BLaER1 (cell line): ENCODE results near the gene RPS21.

Source experiments
- H3K27ac ChIP-seq: shearing (Covaris generic); formaldehyde crosslinking; 2 replicates; pipeline ENCODE4 v1.8.1; 2022
- H3K27me3 ChIP-seq: shearing (Covaris generic); formaldehyde crosslinking; 2 replicates; pipeline ENCODE4 v1.8.1; 2022
- H3K36me3 ChIP-seq: shearing (Covaris generic); formaldehyde crosslinking; 2 replicates; pipeline ENCODE4 v1.8.1; 2022
- H3K4me1 ChIP-seq: shearing (Covaris generic); formaldehyde crosslinking; 2 replicates; pipeline ENCODE4 v1.8.1; 2022
- H3K4me2 ChIP-seq: shearing (Covaris generic); formaldehyde crosslinking; 2 replicates; pipeline ENCODE4 v1.8.1; 2022
- H3K4me3 ChIP-seq: shearing (Covaris generic); formaldehyde crosslinking; 2 replicates; pipeline ENCODE4 v1.8.1; 2022
- H3K9ac ChIP-seq: shearing (Covaris generic); formaldehyde crosslinking; 2 replicates; pipeline ENCODE4 v1.8.1; 2022
- H3K9me3 ChIP-seq: shearing (Covaris generic); formaldehyde crosslinking; 2 replicates; pipeline ENCODE4 v1.8.1; 2022
- H4K20me1 ChIP-seq: shearing (Covaris generic); formaldehyde crosslinking; 2 replicates; pipeline ENCODE4 v1.8.1; 2022
- Cebpa-rat ChIP-seq: shearing (Covaris generic); IDR thresholded peaks from 2 replicates; pipeline ENCODE4 v1.8.1; 2022

The RPS21 gene

GRCh38 chr20:62358171-62359042 is 28.5 kb upstream of the RPS21 start:
- Histone ChIP-seq H3K4me1 (peaks cover 85% of the 10 kb centered on the region), H3K9me3 (no peaks in the 10 kb centered on the region), H4K20me1 (peaks cover 86% of the 10 kb centered on the region), H3K9ac (peak overlapping the region; percentile 65; the same call in 1 of the 2 replicates), H3K27me3 (peaks cover 8% of the 10 kb centered on the region; the same call in 1 of the 2 replicates), H3K4me3 (peak overlapping the region; percentile 51; the same call in 1 of the 2 replicates), H3K27ac (peak overlapping the region; percentile 61), H3K36me3 (peaks cover 13% of the 10 kb centered on the region; the same call in 1 of the 2 replicates), H3K4me2 (peak overlapping the region; percentile 87)
- TF ChIP-seq Cebpa-rat = no peak

DNA sequence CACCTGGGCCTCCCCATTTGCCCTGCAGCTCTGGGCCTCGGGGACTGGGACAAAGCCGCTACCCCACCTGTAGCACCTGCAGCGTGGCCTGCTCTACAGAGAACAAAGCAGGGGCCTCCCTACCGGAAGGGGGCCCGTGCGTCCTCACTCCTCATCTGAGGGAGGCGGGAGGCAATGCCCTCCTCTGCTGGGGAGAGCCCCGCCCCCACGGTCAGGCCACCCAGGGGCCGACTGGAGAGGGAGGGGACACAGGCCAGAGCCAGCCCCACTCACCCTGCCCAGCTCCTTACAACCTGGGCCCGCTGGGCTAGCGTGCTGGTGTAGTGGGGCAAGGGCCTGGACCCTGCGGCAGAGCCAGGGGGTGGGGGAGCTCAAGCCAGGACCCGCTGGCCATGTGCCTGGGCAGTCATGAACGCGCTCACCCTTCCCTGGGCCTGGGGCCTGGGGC is 27.8 kb upstream of the RPS21 start:
- Histone ChIP-seq H3K4me1 (peaks cover 88% of the 10 kb centered on the region), H3K9me3 (no peaks in the 10 kb centered on the region), H3K27ac (no peak overlapping the region), H3K27me3 (peaks cover 8% of the 10 kb centered on the region), H3K4me3 (no peak overlapping the region), H3K9ac (no peak overlapping the region), H4K20me1 (peaks cover 90% of the 10 kb centered on the region), H3K4me2 (peak overlapping the region; percentile 87), H3K36me3 (peaks cover 13% of the 10 kb centered on the region; the same call in 1 of the 2 replicates)
- no peak for TF ChIP-seq Cebpa-rat

DNA sequence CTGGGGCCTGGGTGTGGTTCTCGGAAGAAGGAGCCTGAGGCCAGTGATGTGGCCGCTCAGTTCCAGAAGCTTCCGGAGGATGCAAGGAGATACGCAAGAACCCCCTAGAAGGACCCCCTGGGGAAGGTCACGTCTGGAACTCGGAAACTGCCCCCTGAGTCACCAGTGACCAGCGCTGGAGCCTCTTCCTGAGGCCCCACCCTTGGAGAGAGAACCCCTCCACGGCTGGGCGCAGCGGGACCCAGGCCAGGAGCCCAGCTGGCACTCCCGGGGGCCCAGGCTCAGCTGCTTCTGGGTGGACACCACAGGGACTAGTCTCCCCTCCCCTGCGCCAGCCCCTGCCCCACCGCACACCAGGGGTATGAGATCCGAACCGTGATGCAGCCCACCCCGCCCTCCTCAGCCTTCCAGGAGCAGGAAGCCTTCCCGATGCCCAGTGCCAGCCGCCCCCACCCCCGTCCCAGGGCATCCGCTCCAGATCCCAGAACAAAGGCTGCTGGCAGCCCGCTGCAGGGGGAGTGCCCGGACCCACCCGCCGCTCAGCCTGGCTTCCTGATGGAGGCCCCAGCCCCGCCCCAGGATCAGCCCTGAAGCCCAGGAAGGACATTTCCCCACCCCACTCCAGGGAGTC is 27.3 kb upstream of the RPS21 start:
- peaks cover 13% of the 10 kb centered on the region; the same call in 1 of the 2 replicates for H3K36me3 ChIP-seq
- H3K9ac ChIP-seq = no peak overlapping the region
- TF ChIP-seq Cebpa-rat = no peak
- H3K4me3 ChIP-seq = no peak overlapping the region
- H3K9me3 ChIP-seq = no peaks in the 10 kb centered on the region
- H3K27ac ChIP-seq = no peak overlapping the region
- peaks cover 13% of the 10 kb centered on the region for H3K27me3 ChIP-seq
- peaks cover 89% of the 10 kb centered on the region for H3K4me1 ChIP-seq
- H3K4me2 ChIP-seq = peak overlapping the region; percentile 87
- peaks cover 91% of the 10 kb centered on the region for H4K20me1 ChIP-seq

DNA sequence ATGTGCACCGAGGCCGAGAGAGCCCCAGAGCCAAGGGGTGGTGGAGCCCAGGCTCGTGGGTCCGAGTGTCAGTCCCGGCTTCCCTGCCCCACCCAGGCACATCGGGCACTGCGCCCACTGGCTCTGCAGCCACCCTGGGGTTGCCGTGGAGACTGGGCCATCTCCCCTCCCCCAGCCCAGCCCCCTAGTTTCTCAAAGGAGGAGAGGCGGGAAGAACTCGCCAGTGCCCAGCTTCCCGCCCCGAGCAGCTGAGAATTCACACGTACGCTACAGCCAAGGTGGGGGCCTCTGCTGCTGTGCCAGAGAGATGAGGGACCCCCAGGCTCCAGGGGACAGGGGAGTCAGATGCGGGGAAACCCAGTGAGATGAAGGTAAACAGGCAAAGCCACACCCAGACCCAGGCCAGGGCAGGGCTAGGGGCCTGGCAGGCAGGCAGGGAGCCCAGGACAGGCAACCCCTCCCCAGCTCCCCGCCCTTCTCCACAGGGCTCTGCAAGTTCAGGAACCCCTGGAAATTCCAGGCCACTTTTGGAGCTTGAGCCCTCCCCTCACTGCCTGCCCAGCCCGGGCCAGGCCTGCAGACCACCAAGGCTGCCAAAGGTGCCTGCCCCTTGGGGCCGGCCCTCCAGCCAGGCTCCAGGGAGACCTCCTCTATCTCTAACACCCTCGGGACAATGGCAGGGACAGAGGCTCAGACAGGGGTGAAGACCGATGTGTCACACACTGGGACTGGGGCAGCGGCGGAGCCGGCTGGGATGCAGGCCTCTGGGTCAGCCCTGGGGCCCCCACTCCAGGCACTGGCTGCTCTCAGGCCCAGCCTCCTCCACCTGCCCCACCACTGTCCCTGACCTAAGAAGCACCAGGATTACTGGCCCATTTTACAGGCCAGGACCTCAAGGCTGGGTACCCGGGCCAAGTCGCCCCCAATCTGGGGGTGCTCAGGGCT is 25.8 kb upstream of the RPS21 start:
- TF ChIP-seq Cebpa-rat = no peak

DNA sequence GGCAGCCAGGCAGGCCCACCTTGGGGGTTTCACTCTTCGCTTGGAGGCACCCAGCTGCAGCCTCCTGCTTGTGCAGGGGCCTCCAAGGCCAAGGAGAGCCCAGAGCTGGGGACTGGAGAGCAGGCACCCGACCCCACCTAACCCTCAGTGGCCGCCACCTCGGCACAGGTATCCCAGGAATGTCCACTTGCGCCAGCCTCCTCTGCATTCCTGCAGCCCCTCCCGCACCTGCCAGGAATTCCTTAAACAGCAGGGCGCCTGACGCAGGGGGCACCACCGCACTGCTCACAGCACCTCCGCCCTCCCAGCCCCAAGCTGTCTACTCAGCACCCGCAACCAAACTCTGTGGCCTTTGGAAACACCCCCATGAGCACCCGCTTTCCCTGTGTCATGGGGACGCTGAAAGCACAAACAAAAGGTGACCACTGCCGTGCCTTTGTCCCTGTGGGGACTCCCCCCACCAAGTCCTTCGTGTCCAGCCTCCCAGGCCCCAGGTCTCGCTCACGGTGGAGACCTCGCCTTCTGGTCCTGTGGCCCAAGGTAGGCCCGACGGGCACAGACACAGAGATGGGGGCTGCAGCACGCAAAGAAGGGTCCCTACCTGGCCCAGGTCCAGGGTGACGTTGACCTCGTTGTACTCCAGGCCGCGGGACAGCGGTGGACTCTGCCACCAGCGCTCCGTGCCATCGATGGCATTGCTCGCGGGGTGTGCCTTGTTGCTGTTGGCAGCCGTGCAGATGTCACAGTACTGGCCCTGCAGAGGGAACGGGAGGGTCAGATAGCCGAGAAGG is 24.9 kb upstream of the RPS21 start:
- Histone ChIP-seq H3K9me3 (no peaks in the 10 kb centered on the region), H3K27ac (no peak overlapping the region), H3K27me3 (peaks cover 37% of the 10 kb centered on the region), H3K9ac (no peak overlapping the region), H3K4me2 (peak overlapping the region; percentile 99), H3K4me3 (no peak overlapping the region), H3K4me1 (peaks cover 88% of the 10 kb centered on the region), H4K20me1 (peaks cover 87% of the 10 kb centered on the region), H3K36me3 (peaks cover 13% of the 10 kb centered on the region; the same call in 1 of the 2 replicates)
- no peak for TF ChIP-seq Cebpa-rat

More for the DNA sequence above, 25.8 kb upstream of the RPS21 start:
- Histone ChIP-seq H3K4me3 (no peak overlapping the region), H3K9me3 (no peaks in the 10 kb centered on the region), H3K36me3 (peaks cover 13% of the 10 kb centered on the region; the same call in 1 of the 2 replicates), H3K4me1 (peaks cover 89% of the 10 kb centered on the region), H3K27ac (peak overlapping the region; percentile 18; the same call in 1 of the 2 replicates), H3K9ac (no peak overlapping the region), H4K20me1 (peaks cover 91% of the 10 kb centered on the region), H3K27me3 (peaks cover 28% of the 10 kb centered on the region), H3K4me2 (no peak overlapping the region)

DNA sequence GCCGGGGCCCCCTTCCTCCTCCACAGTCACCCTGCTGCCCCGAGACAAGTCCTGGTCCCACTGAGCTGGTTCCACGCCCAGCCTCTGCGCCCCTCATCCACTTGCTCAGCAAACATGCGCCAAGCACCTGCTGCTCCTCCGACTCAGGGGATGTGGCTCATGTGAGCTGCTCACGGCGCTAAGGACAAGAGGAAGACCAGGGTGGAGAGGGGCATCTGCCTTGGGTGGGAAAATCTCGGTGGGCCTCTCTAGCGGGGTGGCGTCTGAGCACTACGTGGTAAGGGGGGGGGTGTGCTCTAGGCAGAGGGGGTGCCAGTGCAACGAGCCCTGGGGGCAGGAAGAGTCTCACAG is 24.3 kb upstream of the RPS21 start:
- Histone ChIP-seq H3K4me3 (no peak overlapping the region), H3K27ac (no peak overlapping the region), H3K9ac (peak overlapping the region; percentile 29; the same call in 1 of the 2 replicates), H3K9me3 (no peaks in the 10 kb centered on the region), H3K27me3 (peaks cover 40% of the 10 kb centered on the region), H3K4me2 (peak overlapping the region; percentile 99), H3K4me1 (peaks cover 85% of the 10 kb centered on the region), H4K20me1 (peaks cover 82% of the 10 kb centered on the region), H3K36me3 (peaks cover 13% of the 10 kb centered on the region; the same call in 1 of the 2 replicates)
- no peak for TF ChIP-seq Cebpa-rat

DNA sequence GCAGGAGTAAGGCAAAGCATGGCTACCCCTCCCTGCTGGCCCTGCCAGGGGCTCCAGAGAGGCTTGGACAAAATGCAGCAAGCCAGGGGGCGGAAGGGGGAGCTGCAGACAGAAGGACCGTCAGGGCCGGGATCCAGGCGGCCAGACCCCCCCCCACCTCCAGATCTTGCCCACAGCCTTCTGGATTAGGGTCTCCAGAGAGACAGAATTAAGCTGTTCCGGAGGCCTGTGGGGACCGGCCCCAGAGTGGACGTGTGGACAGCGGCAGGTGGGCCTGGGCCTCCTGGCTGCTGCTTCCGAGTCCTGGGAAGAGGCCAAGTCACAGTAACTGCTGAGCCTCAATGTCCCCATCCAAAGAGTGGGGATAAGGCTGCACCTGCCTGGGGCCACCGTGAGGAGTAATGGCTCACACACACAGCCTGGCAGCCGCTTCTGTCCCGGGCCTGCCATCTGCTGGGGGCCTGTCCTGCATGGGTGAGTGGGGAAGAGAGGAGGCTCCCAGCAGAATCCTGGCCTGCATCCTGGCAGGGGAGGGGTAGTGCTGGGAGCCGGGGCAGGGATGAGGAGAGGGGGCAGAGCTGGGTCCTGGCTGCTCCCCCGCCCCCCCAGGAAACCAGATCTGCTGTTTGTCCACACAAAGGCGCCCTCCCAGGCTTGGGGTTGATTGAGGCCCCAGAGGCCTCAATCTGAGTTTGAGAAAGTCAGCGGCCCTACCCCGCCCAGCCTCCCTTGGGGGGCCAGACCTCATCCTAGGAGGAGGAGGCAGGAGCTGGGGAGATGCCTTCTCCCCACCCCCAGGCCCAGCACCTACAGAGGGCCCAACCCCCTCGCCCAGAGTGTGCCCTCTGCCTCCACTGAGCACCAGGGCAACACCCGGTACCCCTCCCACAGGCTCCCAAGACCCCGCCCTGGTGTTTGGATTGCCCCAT is 23.6 kb upstream of the RPS21 start:
- Histone ChIP-seq H3K9ac (peak overlapping the region; percentile 35; the same call in 1 of the 2 replicates), H4K20me1 (peaks cover 75% of the 10 kb centered on the region), H3K4me3 (no peak overlapping the region), H3K4me1 (peaks cover 85% of the 10 kb centered on the region), H3K9me3 (no peaks in the 10 kb centered on the region), H3K36me3 (peaks cover 13% of the 10 kb centered on the region; the same call in 1 of the 2 replicates), H3K4me2 (peak overlapping the region; percentile 99), H3K27me3 (peaks cover 41% of the 10 kb centered on the region), H3K27ac (peak overlapping the region; percentile 15; the same call in 1 of the 2 replicates)
- no peak for TF ChIP-seq Cebpa-rat
